ENCODE results near the gene C1orf21. TPM values are rescaled to one million over a fixed set of nuclear protein-coding genes. Genes with fewer than 3 reads are reported as not detected.

C1orf21 gene
- total and polyA plus RNA-seq, 12 donors = 23.2 to 177 (median 87.9) TPM

GRCh38 chr1:184639205-184639604, 252.4 kb downstream of the C1orf21 start:
- H3K4me3 ChIP-seq = no peak overlapping the region
- intact Hi-C loops (cut with DNase I) = no loop called here
- no peaks in the 10 kb centered on the region for H3K36me3 ChIP-seq (replicated peaks in 1 of 2)
- TF ChIP-seq CTCF (IDR thresholded peaks at IDR 0.05) = no peak
- TF ChIP-seq POLR2A (IDR thresholded peaks at IDR 0.05) = no peak
- peak in 1 of 7 donors; percentile 7 for DNase-seq
- H3K9me3 ChIP-seq (replicated peaks in 1 of 3) = no peaks in the 10 kb centered on the region
- 94 to 97% (median 96%) methylated on average over 2 of the region's 2 CpGs for WGBS, 4 donors
- H3K27me3 ChIP-seq = no peaks in the 10 kb centered on the region
- no peak overlapping the region for H3K27ac ChIP-seq
- H3K4me1 ChIP-seq (replicated peaks in 1 of 2) = peaks cover 12 to 13% of the 10 kb centered on the region in 2 donors

DNA sequence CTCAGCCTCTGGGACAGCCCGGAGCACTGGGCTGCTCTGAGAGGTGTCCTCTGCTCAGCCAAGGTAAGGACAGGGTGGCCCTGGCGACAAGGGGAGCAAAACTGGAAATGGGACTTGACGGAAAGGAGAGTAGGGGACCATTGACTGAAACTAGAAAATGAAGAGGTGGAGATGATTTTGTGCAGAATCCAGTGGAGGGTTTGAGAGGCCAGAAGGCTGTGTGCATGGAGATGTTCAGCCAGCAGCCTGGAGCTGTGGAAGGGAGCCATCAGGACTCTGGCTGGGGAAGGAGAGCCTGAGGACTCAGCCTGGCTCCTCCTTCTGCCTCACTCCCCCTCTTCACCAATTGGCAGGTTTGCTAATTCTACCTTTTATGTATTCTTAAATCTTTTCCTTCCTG, 253.7 kb downstream of the C1orf21 start:
- Histone ChIP-seq H3K27me3 (no peaks in the 10 kb centered on the region), H3K9me3 (replicated peaks in 1 of 3) (no peaks in the 10 kb centered on the region), H3K4me3 (no peak overlapping the region), H3K36me3 (replicated peaks in 1 of 2) (no peaks in the 10 kb centered on the region), H3K4me1 (replicated peaks in 1 of 2) (peaks cover 12 to 13% of the 10 kb centered on the region in 2 donors), H3K27ac (no peak overlapping the region)
- TF ChIP-seq POLR2A (IDR thresholded peaks at IDR 0.05) (no peak), CTCF (IDR thresholded peaks at IDR 0.05) (no peak)
- 87 to 99% (median 93%) methylated on average over 3 of the region's 3 CpGs for WGBS, 4 donors
- intact Hi-C loops (cut with DNase I) = no loop called here
- DNase-seq = peak in 1 of 7 donors; percentile 9

- TF ChIP-seq CTCF (IDR thresholded peaks at IDR 0.05) (no peak), POLR2A (IDR thresholded peaks at IDR 0.05) (no peak)
- Histone ChIP-seq H3K27me3 (no peaks in the 10 kb centered on the region), H3K4me3 (no peak overlapping the region), H3K4me1 (replicated peaks in 1 of 2) (peaks cover 13 to 15% of the 10 kb centered on the region in 2 donors), H3K36me3 (replicated peaks in 1 of 2) (no peaks in the 10 kb centered on the region), H3K9me3 (replicated peaks in 1 of 3) (no peaks in the 10 kb centered on the region), H3K27ac (no peak overlapping the region)
- 37 to 57% (median 51%) methylated on average over 2 of the region's 2 CpGs for WGBS, 4 donors
- DNase-seq = peak; percentile 50 to 73 (median 61)
- intact Hi-C loops (cut with DNase I) = no loop called here
Measured at GRCh38 chr1:184641894-184642293, 255.1 kb downstream of the C1orf21 start.

- WGBS, 4 donors = 20 to 31% (median 26%) methylated on average over 1 of the region's 1 CpG
- DNase-seq = no peak
Measured at GRCh38 chr1:184643661-184644060, 256.8 kb downstream of the C1orf21 start.

More at GRCh38 chr1:184643661-184644060, 256.8 kb downstream of the C1orf21 start:
- H3K4me1 ChIP-seq (replicated peaks in 1 of 2) = peaks cover 23 to 24% of the 10 kb centered on the region in 2 donors
- H3K36me3 ChIP-seq (replicated peaks in 1 of 2) = no peaks in the 10 kb centered on the region
- TF ChIP-seq POLR2A (IDR thresholded peaks at IDR 0.05) = no peak
- TF ChIP-seq CTCF (IDR thresholded peaks at IDR 0.05) = no peak
- H3K4me3 ChIP-seq = no peak overlapping the region
- intact Hi-C loops (cut with DNase I) = no loop called here
- H3K27ac ChIP-seq = no peak overlapping the region
- H3K9me3 ChIP-seq (replicated peaks in 1 of 3) = no peaks in the 10 kb centered on the region
- no peaks in the 10 kb centered on the region for H3K27me3 ChIP-seq
